Parathyroid adenoma (tissue), 2 donors: ENCODE data around the gene TP53RK.

Source experiments
- H2AFZ ChIP-seq: fragments of 300-600 bp; sonication (generic); one replicate; pipeline ENCODE4 v1.7.0; 2017; ENCODE audit warnings: antibody characterized with exemption, mild to moderate bottlenecking
- H3K27ac ChIP-seq: fragments of 300-600 bp; sonication (generic); one replicate; pipeline ENCODE4 v1.7.0; 2017
- H3K27me3 ChIP-seq: fragments of 300-600 bp; sonication (generic); one replicate; pipeline ENCODE4 v1.7.0; 2017; ENCODE audit warnings: low read length; ENCODE audit not compliant: control insufficient read depth, insufficient read depth
- H3K36me3 ChIP-seq: fragments of 300-600 bp; sonication (generic); one replicate; pipeline ENCODE4 v1.7.0; 2017; ENCODE audit warnings: low read length; ENCODE audit not compliant: control insufficient read depth, insufficient read depth
- H3K4me1 ChIP-seq: fragments of 300-600 bp; sonication (generic); one replicate; pipeline ENCODE4 v1.7.0; 2017; ENCODE audit warnings: control low read depth
- H3K4me2 ChIP-seq: fragments of 300-600 bp; sonication (generic); one replicate; pipeline ENCODE4 v1.7.0; 2017; ENCODE audit warnings: low read length
- H3K4me3 ChIP-seq: fragments of 300-600 bp; sonication (generic); one replicate; pipeline ENCODE4 v1.7.0; 2017; ENCODE audit warnings: low read depth, low read length
- H3K79me2 ChIP-seq: fragments of 300-600 bp; sonication (generic); one replicate; pipeline ENCODE4 v1.7.0; 2017; ENCODE audit warnings: control low read depth
- H3K9ac ChIP-seq: fragments of 300-600 bp; sonication (generic); one replicate; pipeline ENCODE4 v1.7.0; 2017; ENCODE audit warnings: mild to moderate bottlenecking
- H3K9me3 ChIP-seq: fragments of 300-600 bp; sonication (generic); one replicate; pipeline ENCODE4 v1.7.0; 2017; ENCODE audit warnings: low read length; ENCODE audit not compliant: control insufficient read depth
- CTCF ChIP-seq: fragments of 300-600 bp; sonication (generic); IDR thresholded peaks from one replicate; pipeline ENCODE4 v1.7.0; 2017; ENCODE audit warnings: antibody characterized with exemption, mild to moderate bottlenecking
- donor health status: primary hyperparathyroidism.

The TP53RK gene

GRCh38 chr20:46670585-46671584 lies 18.4 kb downstream of the TP53RK start:
- Histone ChIP-seq H3K27me3 (no peaks in the 10 kb centered on the region), H3K9ac (no peak overlapping the region), H3K4me3 (no peak overlapping the region), H3K36me3 (no peaks in the 10 kb centered on the region), H3K79me2 (no peaks in the 10 kb centered on the region), H2AFZ (no peak overlapping the region), H3K9me3 (no peaks in the 10 kb centered on the region), H3K27ac (no peak overlapping the region), H3K4me2 (no peak overlapping the region), H3K4me1 (no peaks in the 10 kb centered on the region)
- no peak for TF ChIP-seq CTCF

GRCh38 chr20:46670228-46670584 lies 19.0 kb downstream of the TP53RK start:
- no peak overlapping the region for H3K4me3 ChIP-seq
- H3K9me3 ChIP-seq = no peaks in the 10 kb centered on the region
- no peak overlapping the region for H3K4me2 ChIP-seq
- TF ChIP-seq CTCF = no peak
- no peak overlapping the region for H3K27ac ChIP-seq
- no peaks in the 10 kb centered on the region for H3K4me1 ChIP-seq
- no peak overlapping the region for H3K9ac ChIP-seq
- H3K79me2 ChIP-seq = no peaks in the 10 kb centered on the region
- H2AFZ ChIP-seq = no peak overlapping the region
- H3K27me3 ChIP-seq = no peaks in the 10 kb centered on the region
- no peaks in the 10 kb centered on the region for H3K36me3 ChIP-seq

- Histone ChIP-seq H3K4me1 (no peaks in the 10 kb centered on the region), H3K79me2 (no peaks in the 10 kb centered on the region), H3K36me3 (no peaks in the 10 kb centered on the region), H3K4me3 (no peak overlapping the region), H3K9ac (no peak overlapping the region), H3K27me3 (no peaks in the 10 kb centered on the region), H3K9me3 (no peaks in the 10 kb centered on the region), H3K27ac (no peak overlapping the region), H2AFZ (no peak overlapping the region), H3K4me2 (no peak overlapping the region)
- TF ChIP-seq CTCF = no peak
Observed at GRCh38 chr20:46666818-46667515, 22.3 kb downstream of the TP53RK start.

DNA sequence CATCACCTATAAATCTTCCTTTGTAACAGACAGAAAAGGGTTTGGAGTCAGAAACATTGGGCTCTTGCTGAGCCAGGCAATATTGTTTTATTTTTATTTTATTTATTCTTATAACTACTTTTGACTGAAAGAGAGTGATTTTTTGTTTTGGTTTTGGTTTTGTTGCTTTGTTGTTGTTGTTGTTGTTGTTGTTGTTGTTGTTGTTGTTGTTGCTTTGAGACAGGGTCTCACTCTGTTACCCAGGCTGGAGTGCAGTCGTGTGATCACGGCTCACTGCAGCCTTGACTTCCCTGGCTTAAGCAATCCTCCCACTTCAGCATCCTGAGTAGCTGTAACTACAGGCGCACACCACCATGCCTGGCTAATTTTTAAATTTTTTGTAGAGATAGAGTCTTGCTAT lies 22.9 kb downstream of the TP53RK start:
- Histone ChIP-seq H3K27me3 (no peaks in the 10 kb centered on the region), H3K4me3 (no peak overlapping the region)

More for the DNA sequence above, 22.9 kb downstream of the TP53RK start:
- TF ChIP-seq CTCF = no peak
- Histone ChIP-seq H3K9ac (no peak overlapping the region), H3K36me3 (no peaks in the 10 kb centered on the region), H3K4me1 (no peaks in the 10 kb centered on the region), H3K4me2 (no peak overlapping the region), H3K9me3 (no peaks in the 10 kb centered on the region), H3K79me2 (no peaks in the 10 kb centered on the region), H2AFZ (no peak overlapping the region), H3K27ac (no peak overlapping the region)
